ENCODE measurements around the gene GTPBP8. TPM values are rescaled to one million over a fixed set of nuclear protein-coding genes. Genes with fewer than 3 reads are reported as not detected.
"Not testable (repeated sequence)": the region's sequence is repeated elsewhere in the genome, so short reads cannot be mapped to it uniquely, and the experiment has no call there.

GTPBP8 gene
- total RNA-seq, 4 donors from 2014 or later = 21.6 to 30.8 (median 24.8) TPM

DNA sequence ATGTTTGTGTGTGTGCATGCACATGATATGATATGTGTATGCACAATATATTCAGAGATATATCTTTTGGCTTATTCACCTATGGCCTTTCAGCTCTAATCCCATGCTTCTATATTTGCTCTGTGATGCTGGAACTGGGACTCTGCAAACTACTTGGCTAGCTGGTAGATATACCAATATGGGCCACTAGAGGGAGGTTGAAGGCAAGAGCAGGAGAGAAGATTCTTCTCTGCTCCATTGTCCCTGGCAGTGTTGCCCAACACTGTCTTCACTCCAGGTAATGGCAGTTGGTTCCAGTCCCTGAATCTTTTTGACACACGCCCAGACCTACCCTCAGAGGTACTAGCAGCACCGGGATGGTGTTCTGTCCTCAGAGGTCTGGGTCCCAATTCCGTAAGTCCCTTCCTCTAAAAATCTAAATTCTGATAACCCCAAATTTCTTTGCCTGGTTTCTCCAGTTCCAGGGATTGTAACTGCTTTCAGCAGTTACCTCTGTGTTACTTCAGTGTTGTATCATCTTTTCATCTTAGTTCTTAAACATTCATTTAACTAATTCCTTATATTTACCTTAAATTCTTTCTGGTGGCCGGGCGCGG lies 44.7 kb downstream of the GTPBP8 start:
- intact Hi-C loops (cut with DNase I) = no loop called here
- Histone ChIP-seq H3K27ac (replicated peaks in 1 of 4) (no peak overlapping the region), H3K27me3 (no peaks in the 10 kb centered on the region), H3K36me3 (no peaks in the 10 kb centered on the region), H3K9me3 (no peaks in the 10 kb centered on the region), H3K4me1 (no peaks in the 10 kb centered on the region), H3K4me3 (no peak overlapping the region)
- DNase-seq (ENCODE audit: extremely low spot score) = no peak
- 58% methylated on average over 6 of the region's 6 CpGs for WGBS
- TF ChIP-seq, protein P1, sequence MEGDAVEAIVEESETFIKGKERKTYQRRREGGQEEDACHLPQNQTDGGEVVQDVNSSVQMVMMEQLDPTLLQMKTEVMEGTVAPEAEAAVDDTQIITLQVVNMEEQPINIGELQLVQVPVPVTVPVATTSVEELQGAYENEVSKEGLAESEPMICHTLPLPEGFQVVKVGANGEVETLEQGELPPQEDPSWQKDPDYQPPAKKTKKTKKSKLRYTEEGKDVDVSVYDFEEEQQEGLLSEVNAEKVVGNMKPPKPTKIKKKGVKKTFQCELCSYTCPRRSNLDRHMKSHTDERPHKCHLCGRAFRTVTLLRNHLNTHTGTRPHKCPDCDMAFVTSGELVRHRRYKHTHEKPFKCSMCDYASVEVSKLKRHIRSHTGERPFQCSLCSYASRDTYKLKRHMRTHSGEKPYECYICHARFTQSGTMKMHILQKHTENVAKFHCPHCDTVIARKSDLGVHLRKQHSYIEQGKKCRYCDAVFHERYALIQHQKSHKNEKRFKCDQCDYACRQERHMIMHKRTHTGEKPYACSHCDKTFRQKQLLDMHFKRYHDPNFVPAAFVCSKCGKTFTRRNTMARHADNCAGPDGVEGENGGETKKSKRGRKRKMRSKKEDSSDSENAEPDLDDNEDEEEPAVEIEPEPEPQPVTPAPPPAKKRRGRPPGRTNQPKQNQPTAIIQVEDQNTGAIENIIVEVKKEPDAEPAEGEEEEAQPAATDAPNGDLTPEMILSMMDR (IDR thresholded peaks at IDR 0.05) = peak; percentile 65 to 88 (median 70)
- TF ChIP-seq POLR2A (IDR thresholded peaks at IDR 0.05; ENCODE audit: low read depth) = no peak

DNA sequence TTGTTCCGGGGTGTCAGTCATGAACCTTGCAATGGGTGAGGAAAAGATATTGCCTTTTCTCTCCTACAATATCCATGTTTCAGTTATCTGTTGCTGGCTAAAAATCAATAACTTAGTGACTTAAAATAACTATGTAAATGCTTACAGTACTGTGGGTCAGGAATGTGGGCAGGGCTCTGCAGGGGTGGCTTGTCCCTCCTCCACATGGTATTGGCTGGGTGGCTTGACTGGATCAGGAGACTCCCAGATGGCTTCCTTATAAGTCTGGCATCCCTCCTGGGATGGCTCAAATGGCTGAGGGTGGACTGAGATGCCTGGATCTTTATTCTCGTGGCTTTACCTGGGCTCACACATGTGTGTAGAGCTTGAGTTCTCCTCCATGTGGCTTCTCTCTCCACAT lies 47.5 kb downstream of the GTPBP8 start:
- H3K4me1 ChIP-seq = no peaks in the 10 kb centered on the region
- no peak for TF ChIP-seq EP300 (IDR thresholded peaks at IDR 0.05)
- TF ChIP-seq, protein P1 (IDR thresholded peaks at IDR 0.05) = no peak
- TF ChIP-seq POLR2AphosphoS5 (IDR thresholded peaks at IDR 0.05) = no peak
- TF ChIP-seq POLR2A (IDR thresholded peaks at IDR 0.05; ENCODE audit: low read depth) = no peak
- H3K4me3 ChIP-seq = no peak overlapping the region
- intact Hi-C loops (cut with DNase I) = no loop called here
- no peak overlapping the region for H3K27ac ChIP-seq (replicated peaks in 1 of 4)
- no peaks in the 10 kb centered on the region for H3K9me3 ChIP-seq
- no peaks in the 10 kb centered on the region for H3K27me3 ChIP-seq
- H3K36me3 ChIP-seq = no peaks in the 10 kb centered on the region
- no peak for DNase-seq (ENCODE audit: extremely low spot score)
- 89% methylated on average over 2 of the region's 2 CpGs for WGBS

DNA sequence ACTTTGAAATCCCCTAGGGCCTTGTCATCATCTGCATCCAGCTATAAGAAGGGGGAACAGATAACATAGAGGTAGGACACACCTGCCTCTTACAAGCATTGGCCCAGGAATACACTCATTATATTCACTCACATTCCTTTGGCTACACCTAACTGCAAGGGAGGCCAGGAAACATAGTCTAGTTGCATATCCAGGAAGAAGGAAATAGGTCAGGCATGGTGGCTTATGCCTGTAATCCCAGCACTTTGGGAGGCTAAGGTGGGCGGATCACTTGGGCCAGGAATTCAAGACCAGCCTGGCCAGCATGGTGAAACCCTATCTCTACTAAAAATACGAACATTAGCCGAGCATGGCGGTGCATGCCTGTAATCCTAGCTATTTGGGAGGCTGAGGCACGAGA lies 48.8 kb downstream of the GTPBP8 start:
- H3K4me3 ChIP-seq = no peak overlapping the region
- no peaks in the 10 kb centered on the region for H3K4me1 ChIP-seq
- no peak overlapping the region for H3K27ac ChIP-seq (replicated peaks in 1 of 4)
- no peaks in the 10 kb centered on the region for H3K9me3 ChIP-seq
- no peaks in the 10 kb centered on the region for H3K27me3 ChIP-seq
- 97% methylated on average over 5 of the region's 5 CpGs for WGBS
- TF ChIP-seq POLR2AphosphoS5 (IDR thresholded peaks at IDR 0.05) = no peak
- no peak for TF ChIP-seq EP300 (IDR thresholded peaks at IDR 0.05)
- TF ChIP-seq, protein P1 (IDR thresholded peaks at IDR 0.05) = no peak
- TF ChIP-seq POLR2A (IDR thresholded peaks at IDR 0.05; ENCODE audit: low read depth) = no peak
- no peaks in the 10 kb centered on the region for H3K36me3 ChIP-seq
- DNase-seq (ENCODE audit: extremely low spot score) = no peak
- intact Hi-C loops (cut with DNase I) = no loop called here

DNA sequence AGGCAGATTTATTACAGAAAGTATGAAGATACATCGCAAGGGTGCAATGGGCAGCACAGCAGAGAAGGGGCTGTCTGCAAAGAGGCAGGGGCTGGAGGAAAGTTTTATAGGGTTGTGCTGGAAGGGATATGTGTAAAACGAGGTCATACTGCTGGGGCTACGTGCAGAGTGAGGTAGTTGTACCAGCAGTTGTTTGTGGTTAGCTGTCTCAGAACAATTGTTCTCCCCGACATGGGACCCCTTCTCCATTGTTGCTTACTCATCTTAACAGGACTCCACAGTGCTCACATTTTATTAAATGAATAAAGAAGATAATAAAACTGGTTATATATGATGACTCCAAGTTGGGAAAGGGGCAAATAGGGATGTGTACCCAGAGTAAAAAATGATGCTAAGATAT lies 49.4 kb downstream of the GTPBP8 start:
- intact Hi-C loops (cut with DNase I) = no loop called here
- Histone ChIP-seq H3K9me3 (no peaks in the 10 kb centered on the region), H3K27ac (replicated peaks in 1 of 4) (no peak overlapping the region), H3K4me3 (no peak overlapping the region), H3K27me3 (no peaks in the 10 kb centered on the region), H3K4me1 (no peaks in the 10 kb centered on the region), H3K36me3 (no peaks in the 10 kb centered on the region)
- 80% methylated on average over 4 of the region's 4 CpGs for WGBS
- TF ChIP-seq POLR2A (IDR thresholded peaks at IDR 0.05; ENCODE audit: low read depth) (no peak), POLR2AphosphoS5 (IDR thresholded peaks at IDR 0.05) (no peak), EP300 (IDR thresholded peaks at IDR 0.05) (no peak)
- TF ChIP-seq, protein P1 (IDR thresholded peaks at IDR 0.05) = no peak
- DNase-seq (ENCODE audit: extremely low spot score) = no peak

DNA sequence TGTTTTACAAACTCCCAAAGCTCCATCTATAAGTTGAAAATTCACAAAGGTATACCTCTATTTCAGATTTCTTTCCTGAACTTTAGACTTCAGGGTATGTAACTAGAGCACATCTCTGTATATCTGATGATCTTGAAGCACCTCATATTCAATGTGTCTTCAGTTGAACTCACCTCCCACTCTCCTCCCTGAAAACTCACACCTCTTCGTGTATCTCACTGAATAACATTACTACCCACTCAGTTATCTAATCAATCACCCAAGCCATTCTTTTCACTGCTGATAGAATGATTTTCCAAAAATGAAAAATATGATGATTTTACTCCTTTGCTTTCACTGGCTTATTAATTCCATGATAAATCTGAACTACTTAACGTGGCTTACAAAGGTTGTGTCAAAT lies 52.9 kb downstream of the GTPBP8 start:
- H3K4me1 ChIP-seq = no peaks in the 10 kb centered on the region
- intact Hi-C loops (cut with DNase I) = no loop called here
- WGBS = 82% methylated on average over 2 of the region's 2 CpGs
- H3K9me3 ChIP-seq = no peaks in the 10 kb centered on the region
- H3K4me3 ChIP-seq = no peak overlapping the region
- H3K36me3 ChIP-seq = no peaks in the 10 kb centered on the region
- no peak for DNase-seq (ENCODE audit: extremely low spot score)
- H3K27me3 ChIP-seq = no peaks in the 10 kb centered on the region
- TF ChIP-seq EP300 (IDR thresholded peaks at IDR 0.05) (no peak), POLR2A (IDR thresholded peaks at IDR 0.05; ENCODE audit: low read depth) (no peak), POLR2AphosphoS5 (IDR thresholded peaks at IDR 0.05) (no peak)
- TF ChIP-seq, protein P1 (IDR thresholded peaks at IDR 0.05) = no peak
- no peak overlapping the region for H3K27ac ChIP-seq (replicated peaks in 1 of 4)

DNA sequence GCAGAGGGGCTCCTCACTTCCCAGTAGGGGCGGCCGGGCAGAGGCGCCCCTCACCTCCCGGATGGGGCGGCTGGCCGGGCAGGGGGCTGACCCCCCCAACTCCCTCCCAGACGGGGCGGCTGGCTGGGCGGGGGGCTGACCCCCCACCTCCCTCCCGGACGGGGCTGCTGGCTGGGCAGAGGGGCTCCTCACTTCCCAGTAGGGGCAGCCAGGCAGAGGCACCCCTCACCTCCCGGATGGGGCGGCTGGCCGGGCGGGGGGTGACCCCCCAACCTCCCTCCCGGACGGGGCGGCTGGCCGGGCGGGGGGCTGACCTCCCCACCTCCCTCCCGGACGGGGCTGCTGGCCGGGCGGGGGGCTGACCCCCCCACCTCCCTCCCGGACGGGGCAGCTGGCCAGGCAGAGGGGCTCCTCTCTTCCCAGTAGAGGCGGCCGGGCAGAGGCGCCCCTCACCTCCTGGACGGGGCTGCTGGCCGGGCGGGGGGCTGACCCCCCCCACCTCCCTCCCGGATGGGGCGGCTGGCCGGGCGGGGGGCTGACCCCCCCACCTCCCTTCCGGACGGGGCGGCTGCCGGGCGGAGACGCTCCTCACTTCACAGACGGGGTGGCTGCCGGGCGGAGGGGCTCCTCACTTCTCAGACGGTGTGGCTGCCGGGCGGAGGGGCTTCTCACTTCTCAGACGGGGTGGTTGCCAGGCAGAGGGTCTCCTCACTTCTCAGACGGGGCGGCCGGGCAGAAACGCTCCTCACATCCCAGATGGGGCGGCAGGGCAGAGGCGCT lies 55.6 kb downstream of the GTPBP8 start:
- H3K4me1 ChIP-seq; H3K36me3 ChIP-seq; H3K9me3 ChIP-seq; intact Hi-C loops (cut with DNase I); DNase-seq (ENCODE audit: extremely low spot score); H3K4me3 ChIP-seq; H3K27me3 ChIP-seq; H3K27ac ChIP-seq (replicated peaks in 1 of 4): not testable (repeated sequence)
- WGBS = 100% methylated on average over 2 of the region's 55 CpGs
